ENCODE data around the gene RXFP2. TPM values are rescaled to one million over a fixed set of nuclear protein-coding genes. Genes with fewer than 3 reads are reported as not detected.

The RXFP2 gene
- total RNA-seq, 8 experiments from 2014 or later, result 0.19 to 0.24 TPM; not detected in 6

DNA sequence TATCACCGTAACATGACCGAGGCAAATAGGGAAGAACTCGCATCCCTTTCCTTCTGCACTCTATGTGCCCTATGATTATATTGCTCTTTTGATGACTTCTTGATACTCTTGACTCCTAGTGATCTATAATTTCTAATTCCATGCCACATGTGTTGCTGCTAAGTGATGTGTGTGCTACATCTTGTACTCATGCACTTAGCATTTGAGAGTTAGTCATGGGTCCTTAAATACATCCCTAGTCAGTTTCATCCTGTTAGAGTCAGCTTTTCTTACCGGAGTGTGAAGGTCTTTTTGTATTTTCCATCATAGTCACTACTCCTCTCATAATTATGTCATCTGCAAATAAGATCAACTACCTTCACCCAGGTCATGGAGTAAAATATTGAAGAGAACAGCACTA is 30.2 kb downstream of the RXFP2 start:
- Histone ChIP-seq H3K27ac (no peak overlapping the region), H3K4me1 (replicated peaks in 1 of 2) (peaks cover 0 to 23% of the 10 kb centered on the region in 2 donors), H3K4me3 (no peak overlapping the region)
- in situ Hi-C loops (cut with MboI; ENCODE audit: low pct_unique_long_range_greater_than_20kb in 2 of 9, low sequenced_read_pairs in 9 of 9, unreplicated experiment in 9 of 9), result no loop called here
- 67 to 100% (median 75%) methylated on average over 2 to 4 of the region's 4 CpGs; no CpG with 5 or more reads in 1 of the 10 experiments for WGBS, 10 experiments
- ATAC-seq (replicated peaks in 6 of 8), result peak in 5 of 8 experiments; percentile 21 to 85 (median 56)

DNA sequence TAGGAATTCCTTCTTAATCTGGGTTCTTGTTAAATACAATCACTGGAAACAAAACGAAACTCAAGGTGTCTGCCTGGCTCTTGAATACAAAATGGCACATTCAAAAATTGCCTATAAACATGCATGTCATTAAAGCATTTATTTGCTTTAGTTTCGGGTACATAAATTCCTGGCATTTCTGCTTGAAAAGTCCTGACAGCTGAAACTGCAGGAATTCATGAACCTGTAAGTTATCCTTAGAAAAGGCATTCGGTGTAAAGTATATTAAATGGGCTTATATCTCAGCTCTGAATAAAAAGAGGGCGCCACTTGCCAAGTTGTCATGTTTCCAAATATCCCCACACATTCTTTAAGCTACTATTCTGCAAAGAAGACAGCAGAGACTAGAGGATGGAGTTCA is 32.9 kb downstream of the RXFP2 start:
- in situ Hi-C loops (cut with MboI; ENCODE audit: low pct_unique_long_range_greater_than_20kb in 2 of 9, low sequenced_read_pairs in 9 of 9, unreplicated experiment in 9 of 9), result no loop called here
- ATAC-seq (replicated peaks in 6 of 8), result no peak
- WGBS, 10 experiments, result 39 to 100% (median 75%) methylated on average over 1 to 4 of the region's 4 CpGs

DNA sequence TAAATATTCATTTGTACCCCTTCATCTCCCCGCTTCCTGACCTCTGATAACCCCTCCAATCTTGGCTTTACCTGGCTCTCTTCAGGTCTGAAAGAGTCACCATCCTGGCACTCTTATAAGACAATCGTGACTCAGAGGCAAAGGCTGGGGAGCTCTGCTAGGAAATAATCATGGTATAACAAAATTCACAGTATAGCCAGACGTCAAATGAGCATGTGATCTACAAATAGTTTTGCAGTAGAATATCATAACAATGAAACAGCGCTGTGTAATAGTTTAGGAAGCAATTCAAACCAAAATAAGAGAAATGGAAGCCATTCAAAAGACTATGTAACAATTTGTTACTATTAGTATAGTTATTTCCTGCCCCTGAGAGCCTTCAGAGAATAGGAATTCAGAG is 34.2 kb downstream of the RXFP2 start:
- in situ Hi-C loops (cut with MboI; ENCODE audit: low pct_unique_long_range_greater_than_20kb in 2 of 9, low sequenced_read_pairs in 9 of 9, unreplicated experiment in 9 of 9), result no loop called here
- no peak overlapping the region for H3K27ac ChIP-seq
- H3K4me1 ChIP-seq (replicated peaks in 1 of 2), result peaks cover 0 to 23% of the 10 kb centered on the region in 2 donors
- 36 to 100% (median 85%) methylated on average over 1 to 4 of the region's 4 CpGs for WGBS, 10 experiments
- ATAC-seq (replicated peaks in 6 of 8), result peak in 2 of 8 experiments; percentile 26 to 40
- no peak overlapping the region for H3K4me3 ChIP-seq

More for the DNA sequence above, 32.9 kb downstream of the RXFP2 start:
- Histone ChIP-seq H3K4me3 (no peak overlapping the region), H3K4me1 (replicated peaks in 1 of 2) (peaks cover 0 to 23% of the 10 kb centered on the region in 2 donors), H3K27ac (no peak overlapping the region)

DNA sequence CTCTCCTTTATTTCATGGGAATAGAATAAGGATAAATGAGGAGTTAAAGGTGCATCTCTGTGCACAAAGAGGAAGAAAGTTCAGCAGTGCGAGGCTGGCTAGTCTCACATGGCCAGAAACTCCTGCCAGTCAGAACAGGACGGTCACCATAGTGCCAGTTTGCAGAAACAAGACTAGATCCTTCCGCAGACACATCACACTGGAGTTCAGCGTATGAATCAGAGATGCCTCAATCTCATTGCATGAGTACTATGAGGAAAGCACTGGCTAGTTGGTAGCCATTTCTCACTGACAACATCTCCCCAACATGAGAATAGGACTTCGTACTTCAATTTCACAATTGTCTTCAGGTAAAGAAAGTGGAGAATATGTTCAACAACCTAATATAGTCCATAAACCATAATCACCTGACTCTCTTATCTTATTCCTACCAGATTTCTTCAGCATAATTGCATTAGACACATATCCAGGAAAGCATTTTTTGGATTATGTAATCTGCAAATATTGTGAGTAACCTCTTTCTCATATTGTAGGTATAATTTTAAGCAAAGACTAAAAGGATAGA is 34.9 kb downstream of the RXFP2 start:
- peaks cover 0 to 23% of the 10 kb centered on the region in 2 donors for H3K4me1 ChIP-seq (replicated peaks in 1 of 2)
- no peak for ATAC-seq (replicated peaks in 6 of 8)
- H3K4me3 ChIP-seq, result no peak overlapping the region
- in situ Hi-C loops (cut with MboI; ENCODE audit: low pct_unique_long_range_greater_than_20kb in 2 of 9, low sequenced_read_pairs in 9 of 9, unreplicated experiment in 9 of 9), result no loop called here
- no peak overlapping the region for H3K27ac ChIP-seq
- 70 to 97% (median 85%) methylated on average over 1 to 5 of the region's 5 CpGs; no CpG with 5 or more reads in 2 of the 10 experiments for WGBS, 10 experiments

DNA sequence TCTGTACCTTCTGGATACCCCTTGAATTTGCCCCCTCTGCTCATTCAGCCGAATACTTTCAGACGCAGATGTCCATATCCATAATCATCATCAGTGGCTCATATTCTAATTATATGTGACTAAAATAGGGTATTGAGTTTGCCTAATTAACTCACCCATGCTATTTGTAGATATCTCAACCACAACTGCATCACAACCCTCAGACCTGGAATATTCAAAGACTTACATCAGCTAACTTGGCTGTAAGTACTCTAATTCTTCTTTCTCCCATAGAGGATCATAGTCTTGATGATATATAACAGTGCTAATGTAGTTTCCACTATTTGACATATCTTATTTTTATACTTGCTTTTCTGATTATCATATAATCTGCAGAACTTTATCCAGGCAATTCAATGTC is 35.8 kb downstream of the RXFP2 start:
- peaks cover 0 to 23% of the 10 kb centered on the region in 2 donors for H3K4me1 ChIP-seq (replicated peaks in 1 of 2)
- in situ Hi-C loops (cut with MboI; ENCODE audit: low pct_unique_long_range_greater_than_20kb in 2 of 9, low sequenced_read_pairs in 9 of 9, unreplicated experiment in 9 of 9), result no loop called here
- WGBS, 10 experiments, result 0 to 100% (median 96%) methylated on average over 1 to 2 of the region's 2 CpGs; no CpG with 5 or more reads in 3 of the 10 experiments
- H3K4me3 ChIP-seq, result no peak overlapping the region
- ATAC-seq (replicated peaks in 6 of 8), result no peak
- H3K27ac ChIP-seq, result no peak overlapping the region

DNA sequence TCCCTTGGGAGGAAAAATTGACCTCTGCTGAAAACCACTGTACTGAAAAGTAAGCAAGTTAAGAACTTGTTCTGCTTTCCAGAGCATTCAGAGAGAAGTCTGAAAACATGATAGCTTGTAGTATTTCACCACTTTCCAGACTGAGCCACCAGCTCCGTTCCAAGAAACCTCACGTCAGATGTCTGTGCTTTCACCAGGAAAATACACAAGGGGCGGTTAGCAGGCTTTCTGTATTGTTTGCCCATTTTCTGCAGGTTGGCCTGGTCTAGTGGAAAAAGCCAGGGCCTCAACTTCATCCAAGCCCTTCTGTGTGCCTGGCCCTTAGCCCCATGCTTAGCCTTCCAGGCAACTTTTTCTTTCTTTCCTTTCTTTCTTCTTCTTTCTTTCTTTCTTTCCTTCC is 36.4 kb downstream of the RXFP2 start:
- WGBS, 10 experiments, result 61 to 100% (median 86%) methylated on average over 1 to 3 of the region's 3 CpGs; no CpG with 5 or more reads in 2 of the 10 experiments
- Histone ChIP-seq H3K4me3 (no peak overlapping the region), H3K27ac (no peak overlapping the region), H3K4me1 (replicated peaks in 1 of 2) (peaks cover 0 to 23% of the 10 kb centered on the region in 2 donors)
- ATAC-seq (replicated peaks in 6 of 8), result no peak
- in situ Hi-C loops (cut with MboI; ENCODE audit: low pct_unique_long_range_greater_than_20kb in 2 of 9, low sequenced_read_pairs in 9 of 9, unreplicated experiment in 9 of 9), result no loop called here

DNA sequence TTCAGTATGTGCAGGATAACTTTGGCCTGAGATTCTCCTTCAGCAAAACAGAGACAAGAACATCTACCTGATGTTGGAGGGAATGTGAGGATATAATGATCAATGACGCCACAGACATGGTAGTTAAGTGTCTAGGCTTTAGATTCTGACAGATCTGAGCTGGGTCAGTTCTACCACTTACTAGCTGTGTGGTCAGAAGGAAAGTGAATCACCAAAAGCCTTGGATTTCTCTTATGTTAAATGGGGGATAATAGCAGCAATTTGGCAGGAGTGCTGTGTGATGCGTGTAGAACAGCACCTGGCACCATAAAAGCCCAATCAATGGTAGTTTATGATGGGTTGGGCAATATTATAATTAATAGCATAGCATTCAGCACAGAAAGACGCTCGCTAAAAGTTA is 41.7 kb downstream of the RXFP2 start:
- Histone ChIP-seq H3K27ac (no peak overlapping the region), H3K4me3 (no peak overlapping the region), H3K4me1 (replicated peaks in 1 of 2) (no peaks in the 10 kb centered on the region)
- 20 to 58% (median 39%) methylated on average over 2 to 4 of the region's 4 CpGs for WGBS, 10 experiments
- in situ Hi-C loops (cut with MboI; ENCODE audit: low pct_unique_long_range_greater_than_20kb in 2 of 9, low sequenced_read_pairs in 9 of 9, unreplicated experiment in 9 of 9), result no loop called here
- ATAC-seq (replicated peaks in 6 of 8), result no peak

DNA sequence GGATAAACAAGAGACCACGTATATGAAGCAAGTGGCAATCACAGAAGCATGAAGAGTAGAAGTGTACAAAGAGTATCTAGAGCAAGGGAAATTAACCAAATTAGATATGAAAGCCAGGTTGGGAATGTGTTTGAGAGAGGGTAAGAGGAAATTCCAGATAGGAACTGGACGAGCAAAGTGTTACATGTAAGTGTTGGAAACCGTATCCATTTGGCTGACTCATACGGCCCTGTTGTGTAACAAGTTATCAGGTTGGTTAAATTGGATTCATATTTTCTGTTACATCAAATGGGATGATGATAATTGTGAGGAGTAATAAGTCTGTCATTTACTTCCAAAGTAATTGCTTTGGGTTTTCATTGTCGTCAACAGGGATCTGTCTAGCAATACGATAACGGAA is 46.7 kb downstream of the RXFP2 start:
- 18 to 89% (median 77%) methylated on average over 2 to 7 of the region's 7 CpGs for WGBS, 10 experiments
- in situ Hi-C loops (cut with MboI; ENCODE audit: low pct_unique_long_range_greater_than_20kb in 2 of 9, low sequenced_read_pairs in 9 of 9, unreplicated experiment in 9 of 9), result no loop called here
- H3K4me1 ChIP-seq (replicated peaks in 1 of 2), result no peaks in the 10 kb centered on the region
- ATAC-seq (replicated peaks in 6 of 8), result no peak
- H3K27ac ChIP-seq, result no peak overlapping the region
- H3K4me3 ChIP-seq, result no peak overlapping the region

DNA sequence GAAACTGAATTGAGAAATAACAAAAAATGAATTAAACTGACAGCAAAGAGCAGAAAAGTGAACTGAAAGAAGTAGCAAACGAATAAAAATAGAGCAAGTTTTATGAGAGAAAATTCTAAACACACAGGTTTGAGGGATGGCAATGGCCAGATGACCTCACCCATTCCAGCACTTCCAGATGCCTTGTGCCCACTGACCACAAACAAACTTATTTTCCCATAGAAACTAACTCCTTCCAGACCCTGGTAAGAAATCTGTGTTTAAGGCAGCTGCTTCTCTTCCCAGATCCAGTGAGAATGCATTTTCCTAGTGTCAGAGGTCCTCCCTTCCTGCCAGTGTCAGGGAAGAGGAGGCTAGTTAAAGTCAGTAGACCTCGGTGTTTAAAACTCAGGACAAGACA is 51.7 kb downstream of the RXFP2 start:
- in situ Hi-C loops (cut with MboI; ENCODE audit: low pct_unique_long_range_greater_than_20kb in 2 of 9, low sequenced_read_pairs in 9 of 9, unreplicated experiment in 9 of 9), result no loop called here
- 0 to 100% (median 22%) methylated on average over 1 to 2 of the region's 2 CpGs for WGBS, 10 experiments
- H3K4me1 ChIP-seq (replicated peaks in 1 of 2), result no peaks in the 10 kb centered on the region

DNA sequence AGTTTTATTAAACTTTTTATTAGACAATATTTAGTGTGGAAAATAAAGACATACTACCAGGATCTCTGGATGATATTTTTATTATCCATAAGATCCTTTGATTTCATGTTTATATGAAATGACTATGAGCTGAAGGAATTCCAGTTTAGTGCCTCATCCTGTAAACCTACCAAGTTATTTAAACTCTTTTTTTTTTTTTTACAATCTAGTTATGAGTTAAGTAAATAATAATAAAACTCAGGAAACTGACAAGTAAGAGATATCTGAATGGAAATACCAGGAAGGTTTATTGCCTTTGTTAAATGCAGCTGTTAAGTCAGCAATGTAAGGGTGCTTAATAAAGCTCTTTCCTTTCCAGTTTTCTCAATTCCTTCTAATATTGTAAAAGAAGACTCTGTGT is 53.9 kb downstream of the RXFP2 start:
- ATAC-seq (replicated peaks in 6 of 8), result no peak
- in situ Hi-C loops (cut with MboI; ENCODE audit: low pct_unique_long_range_greater_than_20kb in 2 of 9, low sequenced_read_pairs in 9 of 9, unreplicated experiment in 9 of 9), result no loop called here
- Histone ChIP-seq H3K4me1 (replicated peaks in 1 of 2) (no peaks in the 10 kb centered on the region), H3K27ac (no peak overlapping the region), H3K4me3 (no peak overlapping the region)

More for the DNA sequence above, 51.7 kb downstream of the RXFP2 start:
- Histone ChIP-seq H3K27ac (no peak overlapping the region), H3K4me3 (no peak overlapping the region)
- ATAC-seq (replicated peaks in 6 of 8), result no peak

DNA sequence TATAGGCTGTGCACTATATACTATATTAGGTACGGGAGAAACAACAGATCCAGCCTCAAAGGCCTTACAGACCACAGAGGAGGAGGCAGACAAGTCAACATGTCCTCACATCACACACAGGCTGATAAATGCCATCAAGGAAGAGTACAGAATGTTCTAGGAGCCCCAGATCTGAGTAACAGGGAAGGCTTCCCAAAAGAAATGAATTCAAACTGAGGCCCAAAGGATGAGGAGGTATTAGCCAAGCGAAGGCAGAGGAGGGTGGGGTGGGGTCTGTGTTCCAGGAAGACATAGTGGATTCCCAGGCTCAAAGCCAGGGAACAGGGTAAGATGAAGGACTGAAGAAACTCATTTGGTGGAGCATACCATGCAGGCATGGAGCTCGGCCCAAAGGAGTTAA is 55.1 kb downstream of the RXFP2 start:
- in situ Hi-C loops (cut with MboI; ENCODE audit: low pct_unique_long_range_greater_than_20kb in 2 of 9, low sequenced_read_pairs in 9 of 9, unreplicated experiment in 9 of 9), result no loop called here
- WGBS, 10 experiments, result 60 to 100% (median 92%) methylated on average over 1 to 2 of the region's 3 CpGs; no CpG with 5 or more reads in 4 of the 10 experiments
- H3K4me3 ChIP-seq, result no peak overlapping the region
- H3K27ac ChIP-seq, result no peak overlapping the region
- no peaks in the 10 kb centered on the region for H3K4me1 ChIP-seq (replicated peaks in 1 of 2)
- no peak for ATAC-seq (replicated peaks in 6 of 8)

DNA sequence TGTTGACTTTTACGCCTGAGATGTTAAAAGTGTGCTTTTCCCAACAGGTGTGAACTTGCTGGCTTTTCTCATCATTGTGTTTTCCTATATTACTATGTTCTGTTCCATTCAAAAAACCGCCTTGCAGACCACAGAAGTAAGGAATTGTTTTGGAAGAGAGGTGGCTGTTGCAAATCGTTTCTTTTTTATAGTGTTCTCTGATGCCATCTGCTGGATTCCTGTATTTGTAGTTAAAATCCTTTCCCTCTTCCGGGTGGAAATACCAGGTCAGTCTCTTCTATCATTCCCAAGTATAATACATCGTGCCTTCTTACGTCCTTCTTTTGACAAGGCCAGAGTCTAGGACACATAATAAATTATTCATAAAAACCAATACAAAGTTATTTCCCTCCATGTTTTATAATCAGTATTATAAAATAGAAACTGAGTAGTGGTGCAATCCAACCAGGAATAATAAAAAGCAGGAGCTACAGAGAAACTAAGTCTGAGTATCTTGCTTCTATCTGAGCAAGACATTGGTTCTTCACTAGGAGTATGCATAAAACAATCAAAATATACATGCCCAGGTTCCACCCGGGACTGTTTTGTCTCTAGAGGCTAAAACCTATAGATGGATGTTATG is 57.9 kb downstream of the RXFP2 start:
- Histone ChIP-seq H3K27ac (no peak overlapping the region), H3K4me3 (no peak overlapping the region), H3K4me1 (replicated peaks in 1 of 2) (no peaks in the 10 kb centered on the region)
- peak in 3 of 8 experiments; percentile 53 to 65 (median 57) for ATAC-seq (replicated peaks in 6 of 8)
- WGBS, 10 experiments, result 0 to 100% (median 38%) methylated on average over 1 to 7 of the region's 7 CpGs
- in situ Hi-C loops (cut with MboI; ENCODE audit: low pct_unique_long_range_greater_than_20kb in 2 of 9, low sequenced_read_pairs in 9 of 9, unreplicated experiment in 9 of 9), result no loop called here

DNA sequence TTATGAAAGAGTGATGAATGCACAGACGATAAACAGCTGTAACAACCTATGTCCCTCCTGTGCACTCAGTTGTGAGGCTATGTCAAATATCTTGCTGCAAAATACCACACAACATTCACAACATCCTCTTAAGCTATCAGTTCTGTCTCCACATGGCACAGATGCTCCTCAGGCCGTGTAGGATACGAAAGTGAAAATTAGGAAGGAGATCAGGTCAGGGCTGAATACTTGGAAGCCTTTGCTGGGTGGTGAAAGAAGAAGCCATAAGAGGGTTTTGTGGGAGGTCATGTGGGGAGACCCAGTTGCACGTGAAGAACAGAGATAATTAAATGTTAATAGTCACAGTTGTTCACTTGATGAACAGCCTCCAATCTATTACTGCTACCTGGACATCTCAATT is 58.9 kb downstream of the RXFP2 start:
- ATAC-seq (replicated peaks in 6 of 8), result no peak
- Histone ChIP-seq H3K27ac (no peak overlapping the region), H3K4me3 (no peak overlapping the region), H3K4me1 (replicated peaks in 1 of 2) (no peaks in the 10 kb centered on the region)
- in situ Hi-C loops (cut with MboI; ENCODE audit: low pct_unique_long_range_greater_than_20kb in 2 of 9, low sequenced_read_pairs in 9 of 9, unreplicated experiment in 9 of 9), result no loop called here
- 0 to 100% (median 81%) methylated on average over 1 to 4 of the region's 4 CpGs; no CpG with 5 or more reads in 1 of the 10 experiments for WGBS, 10 experiments

DNA sequence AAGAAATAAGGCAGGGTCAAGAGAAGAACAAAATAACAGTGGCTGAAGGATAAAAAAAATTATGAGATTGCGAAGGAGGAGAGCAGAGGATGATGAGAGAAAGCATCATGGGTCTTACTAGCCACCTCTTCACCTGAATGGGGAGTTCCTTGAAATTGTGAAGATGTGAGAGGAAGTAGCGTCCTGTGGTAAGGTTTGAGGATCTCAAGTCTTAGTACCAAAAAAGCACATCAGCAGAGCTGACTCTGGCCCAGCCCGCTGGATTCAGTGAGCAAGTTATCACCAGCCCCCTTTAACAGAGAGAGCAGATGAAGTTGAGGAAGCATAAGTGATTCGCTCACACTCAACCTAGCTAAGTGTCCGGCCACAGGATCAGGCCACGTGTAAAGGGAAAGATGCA is 61.8 kb downstream of the RXFP2 start:
- in situ Hi-C loops (cut with MboI; ENCODE audit: low pct_unique_long_range_greater_than_20kb in 2 of 9, low sequenced_read_pairs in 9 of 9, unreplicated experiment in 9 of 9), result no loop called here
- no peak for ATAC-seq (replicated peaks in 6 of 8)
- no peaks in the 10 kb centered on the region for H3K4me1 ChIP-seq (replicated peaks in 1 of 2)
- no peak overlapping the region for H3K4me3 ChIP-seq
- WGBS, 10 experiments, result 74 to 100% (median 90%) methylated on average over 2 to 6 of the region's 6 CpGs
- H3K27ac ChIP-seq, result no peak overlapping the region
